Activated T-helper 1 cell treated with anti-CD3 and anti-CD28 coated beads, Interleukin-2, amount 50 U/mL, for 16 hours (primary cell): ENCODE measurements around the gene NAV1.
"Not testable (repeated sequence)": the region's sequence is repeated elsewhere in the genome, so short reads cannot be mapped to it uniquely, and the experiment has no call there.

Experiments used
- DNase-seq, 2 donors: peaks; one replicate each; pipeline ENCODE4 v3.0.0-alpha.2; 2020; ENCODE audit warnings: low read depth in 1 of 2, low spot score in 1 of 2

NAV1 gene

GRCh38 chr1:201538612-201539551, at the start of gene NAV1:
NAV1 (plus strand) TSS chr1:201539127; CDS start chr1:201622885, 83,758 bp downstream.
- no peak for DNase-seq

GRCh38 chr1:201489643-201490261, 49.2 kb upstream of the NAV1 start:
- DNase-seq: no peak

- no peak for DNase-seq
Measured at GRCh38 chr1:201490708-201491131, 48.2 kb upstream of the NAV1 start.

GRCh38 chr1:201491896-201492511, 46.9 kb upstream of the NAV1 start:
- DNase-seq: no peak

- not testable (repeated sequence) for DNase-seq
Measured at GRCh38 chr1:201493026-201493656, 45.8 kb upstream of the NAV1 start.

- DNase-seq: no peak
Measured at GRCh38 chr1:201493757-201494617, 44.9 kb upstream of the NAV1 start.

- no peak for DNase-seq
Measured at GRCh38 chr1:201495551-201496295, 43.2 kb upstream of the NAV1 start.

- DNase-seq: no peak
Measured at GRCh38 chr1:201496296-201496690, 42.6 kb upstream of the NAV1 start.

- no peak for DNase-seq
Measured at GRCh38 chr1:201497935-201498509, 40.9 kb upstream of the NAV1 start.

- no peak for DNase-seq
Measured at GRCh38 chr1:201498621-201499020, 40.3 kb upstream of the NAV1 start.

- DNase-seq: no peak
Measured at GRCh38 chr1:201499191-201499590, 39.7 kb upstream of the NAV1 start.

- no peak for DNase-seq
Measured at GRCh38 chr1:201499795-201500669, 38.9 kb upstream of the NAV1 start.

- DNase-seq: no peak
Measured at GRCh38 chr1:201500670-201501120, 38.2 kb upstream of the NAV1 start.

GRCh38 chr1:201501144-201501543, 37.8 kb upstream of the NAV1 start:
- DNase-seq: no peak

GRCh38 chr1:201501812-201502510, 37.0 kb upstream of the NAV1 start:
- no peak for DNase-seq

- no peak for DNase-seq
Measured at GRCh38 chr1:201502511-201502857, 36.4 kb upstream of the NAV1 start.

GRCh38 chr1:201503397-201504176, 35.3 kb upstream of the NAV1 start:
- no peak for DNase-seq
